SIG-M5 treated with dmso at 0.1 percent for 504 hours (cell line): ENCODE results near the gene SNED1.

Experiments
- DNase-seq: peaks from one replicate; lab custom pipeline; 2025; ENCODE audit not compliant: unreplicated experiment; lab: John Stamatoyannopoulos, UW

Gene SNED1

GRCh38 chr2:240997856-240998705 lies at the start of gene SNED1:
TSS of gene SNED1 (plus strand) at chr2:240998618. CDS start at chr2:240998838, 220 bp downstream.
- no peak for DNase-seq

GRCh38 chr2:240948905-240949790 lies 49.3 kb upstream of the SNED1 start:
- no peak for DNase-seq

- DNase-seq = no peak
Measured at GRCh38 chr2:240949791-240950705, 48.4 kb upstream of the SNED1 start.

DNA sequence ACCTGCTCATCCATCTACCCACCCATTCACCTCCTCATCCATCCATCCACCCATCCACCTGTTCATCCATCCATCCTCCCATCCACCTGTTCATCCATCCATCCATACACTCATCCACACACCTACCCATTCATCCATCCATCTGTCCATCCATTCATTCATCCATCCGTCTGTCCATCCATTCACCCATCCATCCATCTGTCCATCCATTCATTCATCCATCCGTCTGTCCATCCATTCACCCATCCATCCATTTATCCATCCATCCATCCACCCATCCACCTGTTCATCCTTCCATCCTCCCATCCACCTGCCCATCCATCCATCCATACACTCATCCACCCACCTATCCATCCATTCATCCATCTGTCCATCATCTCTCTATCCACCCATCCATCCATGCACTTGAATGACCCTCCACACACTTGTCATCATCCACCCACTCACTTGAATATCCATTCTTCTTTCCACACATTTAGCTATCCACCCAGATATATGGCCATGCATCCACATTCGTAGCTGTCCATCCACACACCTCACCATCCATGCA lies 47.3 kb upstream of the SNED1 start:
- DNase-seq = no peak

- no peak for DNase-seq
Measured at GRCh38 chr2:240952496-240953246, 45.7 kb upstream of the SNED1 start.

GRCh38 chr2:240953426-240954410 lies 44.7 kb upstream of the SNED1 start:
- no peak for DNase-seq

GRCh38 chr2:240954436-240955305 lies 43.7 kb upstream of the SNED1 start:
- DNase-seq = no peak

DNA sequence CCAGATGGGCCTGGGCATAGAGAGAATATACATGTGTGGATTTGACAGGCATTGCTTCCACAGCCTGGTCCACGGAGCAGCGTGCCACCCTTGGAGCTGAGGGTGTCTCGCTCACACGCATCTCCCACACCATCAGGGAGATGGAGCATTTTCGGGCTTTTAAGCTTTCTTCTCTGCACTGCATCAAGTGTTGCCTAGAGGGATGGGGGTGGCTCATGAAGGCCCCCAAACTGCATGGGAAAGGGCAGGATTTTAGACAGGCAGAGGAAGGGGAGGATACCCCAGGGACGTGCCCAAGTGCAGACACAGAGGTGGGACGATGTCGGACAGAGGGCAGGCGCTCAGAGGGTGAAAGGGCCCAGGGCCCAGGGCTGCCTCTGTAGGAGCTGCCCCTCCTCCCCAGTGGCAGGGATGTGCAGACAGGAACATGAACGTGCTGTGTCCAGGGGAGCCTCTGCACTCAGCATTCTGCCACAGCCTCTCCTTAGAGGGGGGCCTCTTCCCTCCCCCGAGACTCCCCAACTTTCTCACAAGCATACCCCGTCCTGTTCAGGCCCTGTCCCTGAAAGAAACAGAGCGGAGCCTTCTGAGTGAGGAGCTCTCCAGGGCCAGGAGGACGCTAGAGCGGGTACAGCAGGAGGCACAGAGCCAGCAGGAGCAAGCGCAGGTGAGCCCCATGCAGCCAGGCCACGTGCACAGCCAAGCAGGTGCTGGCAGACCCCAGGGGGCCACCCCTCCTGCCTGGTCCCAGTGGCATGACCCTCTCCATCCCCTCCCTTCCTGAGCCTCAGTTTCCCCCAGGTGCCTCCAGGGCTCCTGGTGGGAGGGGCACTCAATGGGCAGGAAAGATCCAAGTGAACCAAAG lies 42.9 kb upstream of the SNED1 start:
- no peak for DNase-seq

DNA sequence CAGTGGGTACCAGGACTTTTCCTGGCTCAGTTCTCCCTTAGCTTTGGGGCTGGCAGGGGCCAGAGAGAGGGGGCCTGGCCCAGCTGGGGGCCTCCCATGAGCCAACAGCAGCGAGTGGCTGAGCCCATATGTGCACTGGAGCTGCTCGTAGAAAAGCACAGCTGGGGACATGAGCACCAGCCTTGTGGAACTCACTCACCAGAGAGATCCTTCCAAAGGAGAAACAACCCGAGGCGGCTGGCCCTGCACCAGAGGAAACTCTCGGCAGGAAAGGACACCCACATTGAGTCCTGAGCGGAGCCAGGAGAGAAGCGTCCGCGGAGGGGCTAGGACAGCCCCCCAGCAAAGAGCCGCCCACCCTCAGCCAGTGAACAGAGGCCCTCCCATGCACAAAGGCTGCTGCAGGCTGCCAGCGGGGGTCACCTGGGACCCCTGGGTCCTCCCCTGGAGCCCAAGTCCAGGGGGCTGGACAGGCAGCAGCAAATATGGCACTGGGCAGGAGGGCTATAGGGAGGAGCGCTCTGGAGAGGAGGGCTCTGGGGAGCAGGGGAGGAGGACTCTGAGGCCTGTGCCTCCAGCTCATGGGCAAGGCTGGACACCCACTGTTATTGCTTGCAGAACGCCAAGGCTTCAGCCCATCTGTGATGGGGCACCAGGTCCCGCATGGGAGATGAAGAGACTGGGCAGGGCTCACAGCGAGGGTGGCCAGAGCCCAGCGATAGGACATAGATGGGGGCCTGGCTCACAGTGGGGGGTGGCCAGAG lies 42.1 kb upstream of the SNED1 start:
- no peak for DNase-seq

- no peak for DNase-seq
Measured at GRCh38 chr2:240956935-240957655, 41.3 kb upstream of the SNED1 start.

DNA sequence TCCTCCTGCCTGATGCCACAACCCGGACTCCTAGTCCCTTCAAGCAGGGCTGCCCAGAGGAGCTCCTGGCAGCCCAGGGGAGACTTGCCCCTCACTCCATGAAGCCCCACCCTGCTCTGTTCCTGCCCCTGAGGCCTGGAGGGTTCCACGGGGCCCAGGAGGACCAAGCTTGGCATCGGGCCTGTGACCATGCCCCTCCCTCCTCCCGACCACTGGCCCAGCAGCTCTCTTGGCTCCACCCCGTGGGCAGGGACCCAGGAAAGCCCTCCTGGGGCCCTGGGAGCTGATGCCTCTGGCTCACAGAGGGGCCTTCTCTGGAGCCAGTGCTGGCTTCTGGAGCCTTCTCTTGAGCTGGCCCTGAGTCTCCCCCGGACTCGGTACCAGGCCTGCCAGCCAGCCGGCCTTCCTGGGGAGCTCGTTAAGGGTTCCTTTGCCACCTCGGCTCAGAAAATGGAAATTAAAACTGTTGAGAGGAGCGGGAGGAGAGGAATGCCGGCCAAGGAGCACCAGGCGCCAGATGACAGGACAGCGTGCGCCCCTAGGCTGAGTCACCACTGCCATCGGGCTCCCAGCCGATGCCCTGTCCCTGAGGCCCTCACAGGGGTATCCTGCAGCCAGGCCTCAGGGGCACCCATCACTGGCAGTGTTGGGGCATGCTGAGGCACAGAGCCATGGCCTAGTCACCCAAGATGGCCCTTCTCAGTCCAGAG lies 40.6 kb upstream of the SNED1 start:
- no peak for DNase-seq

DNA sequence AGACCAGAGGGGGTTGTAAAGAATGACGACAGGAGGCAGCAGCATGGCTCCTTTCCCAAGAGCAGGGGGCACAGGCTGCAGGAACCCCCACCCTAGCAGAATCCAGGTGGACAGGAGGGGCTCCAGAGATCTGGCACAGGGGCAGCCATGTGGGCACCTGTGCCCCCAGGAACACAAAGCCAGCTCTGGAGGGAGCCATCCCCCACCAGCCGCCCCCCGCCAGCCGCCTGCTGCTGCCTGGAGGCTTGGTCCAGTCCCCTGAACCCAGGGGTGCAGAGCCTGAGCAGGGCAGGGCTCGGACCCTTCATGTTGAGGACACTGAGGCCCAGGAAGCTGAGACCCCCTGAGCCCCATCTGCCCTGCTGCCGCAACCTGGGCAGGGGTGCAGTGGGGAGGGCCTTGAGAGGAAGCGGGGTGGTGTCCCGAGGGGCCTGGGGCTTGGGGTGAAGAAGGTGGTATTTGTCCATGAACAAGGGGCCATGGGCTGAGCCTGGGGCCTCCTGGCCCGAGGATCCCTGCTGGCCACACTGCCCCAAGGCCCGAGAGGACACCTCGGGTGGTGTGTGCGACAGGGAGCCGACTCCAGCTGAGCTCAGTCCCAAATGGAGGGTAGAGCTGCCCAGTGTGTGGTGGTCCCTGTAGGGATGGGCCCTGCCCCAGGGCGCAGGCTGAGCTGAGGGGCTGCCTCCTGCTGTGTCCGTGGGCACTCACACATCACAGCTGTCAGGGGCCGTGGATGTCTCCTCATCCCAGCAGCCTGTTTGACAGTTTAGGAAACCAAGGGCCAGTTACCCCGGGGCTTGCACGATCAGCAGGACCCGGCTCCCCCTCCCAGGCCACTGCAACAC lies 39.8 kb upstream of the SNED1 start:
- DNase-seq = no peak

DNA sequence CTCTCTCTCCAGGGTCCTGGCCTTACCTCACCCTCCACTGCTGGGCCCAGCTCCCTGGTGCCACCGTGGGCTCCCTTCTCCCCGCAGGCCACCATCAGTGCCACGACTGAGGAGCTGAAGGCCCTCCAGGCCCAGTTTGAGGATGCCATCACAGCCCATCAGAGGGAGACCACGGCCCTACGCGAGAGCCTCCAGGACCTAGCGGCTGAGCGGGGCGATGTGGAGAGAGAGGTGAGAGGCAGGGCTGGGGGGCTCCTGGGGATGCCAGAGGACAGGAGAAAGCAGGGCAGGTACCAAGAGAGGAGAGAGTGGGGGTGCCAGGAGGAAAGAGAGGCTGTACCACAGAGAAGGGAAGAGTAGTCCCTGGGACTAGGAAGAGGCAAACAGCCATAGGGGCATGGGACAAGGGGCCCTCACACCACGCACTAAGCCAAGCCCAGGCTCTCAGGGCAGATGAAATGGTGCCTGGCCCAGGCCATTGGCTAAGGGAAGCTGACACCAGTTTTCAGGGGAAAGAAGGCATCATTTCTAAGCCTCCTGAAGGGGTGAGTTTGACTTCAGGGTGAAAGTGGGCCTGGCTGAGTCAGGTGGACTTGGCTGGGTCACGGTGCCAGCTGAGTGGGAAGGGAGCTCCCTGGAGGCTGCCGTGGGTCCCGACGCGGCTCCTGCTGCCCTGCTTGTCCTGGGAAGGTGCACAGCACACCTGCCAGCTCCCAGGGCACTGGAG lies 39.0 kb upstream of the SNED1 start:
- no peak for DNase-seq
